GM21528 (cell line): ENCODE data around the gene LRRC74B.
"Not testable (repeated sequence)": the region's sequence is repeated elsewhere in the genome, so short reads cannot be mapped to it uniquely, and the experiment has no call there.

Source experiments
- ATAC-seq: cut with Tn5 transposase; IDR thresholded peaks from one replicate; pipeline ENCODE4 v1.9.1; 2021; ENCODE audit warnings: mild to moderate bottlenecking, moderate library complexity; ENCODE audit not compliant: unreplicated experiment, low FRiP score

The LRRC74B gene

DNA sequence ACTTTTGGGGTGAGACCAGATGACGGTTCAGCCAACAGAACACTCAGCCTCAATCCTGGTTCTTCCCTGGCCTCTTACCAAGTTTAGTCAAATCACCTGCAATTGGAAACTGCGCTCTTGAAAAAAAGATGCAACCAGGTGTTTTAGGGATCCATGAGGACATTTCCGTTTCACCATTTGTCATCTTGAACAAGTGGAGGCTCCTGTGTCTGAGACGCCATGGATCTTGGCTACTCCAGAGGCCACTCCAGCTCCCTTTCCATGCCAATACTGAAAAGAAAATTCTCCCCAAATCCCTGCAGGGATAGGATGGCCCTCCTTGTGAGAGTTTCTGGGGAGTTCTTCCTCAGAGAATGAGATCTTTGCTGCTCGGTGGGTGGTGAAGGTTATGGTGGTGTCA lies 27.7 kb downstream of the LRRC74B start:
- no peak for ATAC-seq

DNA sequence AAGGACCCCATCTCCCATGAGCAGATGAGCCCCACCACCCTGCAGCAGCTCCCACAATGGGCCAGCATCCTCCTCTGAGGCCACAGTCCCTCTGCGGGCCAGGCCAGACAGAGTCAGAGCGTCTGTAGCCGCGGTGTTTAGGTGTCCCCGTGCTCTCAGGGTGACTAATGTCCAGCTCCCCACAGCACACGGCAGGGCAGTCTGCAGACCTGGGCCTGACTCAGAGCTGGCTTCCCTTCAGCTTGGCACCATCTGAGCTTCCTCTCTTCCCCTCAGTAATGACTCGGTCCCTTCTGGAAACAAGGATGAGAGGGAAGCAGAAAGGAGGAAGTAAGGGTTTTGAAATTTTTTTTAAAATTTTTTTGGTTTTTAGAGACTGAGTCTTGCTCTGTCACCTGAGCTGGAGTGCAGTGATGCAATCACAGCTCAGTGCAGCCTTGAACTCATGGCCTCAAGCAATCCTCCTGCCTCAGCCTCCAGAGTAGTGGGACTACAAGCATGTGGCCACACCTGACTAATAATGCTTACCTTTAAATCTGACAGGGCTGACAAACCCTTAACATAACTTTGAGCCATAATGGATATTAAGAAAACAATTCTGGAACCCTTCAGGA lies 28.5 kb downstream of the LRRC74B start:
- ATAC-seq, result no peak

DNA sequence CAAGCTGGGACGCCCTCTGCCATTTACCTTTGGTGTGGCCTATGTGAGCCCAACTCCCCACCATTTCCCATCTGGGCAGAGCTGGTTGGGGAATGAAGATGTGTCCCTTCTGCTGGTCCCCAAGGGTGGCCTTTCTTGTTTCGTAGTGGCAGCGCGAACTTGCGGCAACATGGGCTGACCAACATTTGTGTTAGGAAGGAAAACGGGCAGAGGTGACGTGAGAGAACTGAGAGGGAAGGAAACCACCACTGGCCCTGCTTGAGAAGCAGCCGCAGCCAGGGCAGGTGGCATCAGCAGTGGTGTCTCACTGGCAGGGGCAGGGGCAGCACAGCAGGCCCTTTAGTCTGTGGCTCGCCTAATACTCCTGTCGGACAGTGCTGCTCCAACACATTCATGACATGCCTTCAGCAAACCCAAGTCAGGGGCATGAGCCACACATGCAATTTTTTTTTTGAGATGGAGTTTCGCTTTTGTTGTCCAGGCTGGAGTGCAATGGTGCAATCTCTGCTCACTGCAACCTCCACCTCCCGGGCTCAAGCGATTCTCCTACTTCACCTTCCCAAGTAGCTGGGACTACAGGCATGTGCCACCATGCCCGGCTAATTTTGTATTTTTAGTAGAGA lies 29.9 kb downstream of the LRRC74B start:
- ATAC-seq, result no peak

DNA sequence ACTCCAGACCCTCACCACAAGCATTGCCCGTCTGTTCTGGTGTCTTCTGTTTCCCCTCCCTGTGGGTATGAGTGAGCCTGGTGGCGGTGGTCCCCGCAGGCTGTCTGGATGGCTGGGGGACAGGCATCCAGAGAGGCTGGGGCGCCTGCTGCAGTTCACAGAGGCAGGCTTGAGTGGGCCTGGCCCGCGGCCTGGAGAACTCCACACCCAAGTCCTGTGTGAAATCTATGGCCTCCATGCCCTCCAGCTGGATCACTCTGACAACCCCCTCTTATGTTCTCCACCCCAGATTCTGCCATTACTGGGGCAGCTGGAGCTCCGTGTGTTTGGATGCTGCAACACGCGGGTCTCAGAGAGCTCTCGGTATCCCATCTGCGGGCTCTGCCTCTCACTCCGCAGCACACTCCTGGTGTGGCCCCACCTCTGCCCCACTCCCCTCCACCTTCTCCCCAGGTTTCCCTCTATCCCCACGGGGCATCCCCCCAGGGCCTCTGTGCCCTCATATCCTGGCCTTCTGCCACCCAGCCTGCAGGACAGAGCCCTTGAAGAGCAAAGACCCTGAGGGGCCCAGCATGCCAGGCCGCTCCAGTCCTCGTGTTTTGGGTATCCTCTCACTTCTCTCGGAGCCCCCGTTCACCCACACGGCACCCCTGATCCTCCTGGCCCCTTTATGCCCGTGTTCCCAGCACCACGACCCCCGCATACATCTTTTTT lies 31.3 kb downstream of the LRRC74B start:
- ATAC-seq, result no peak

DNA sequence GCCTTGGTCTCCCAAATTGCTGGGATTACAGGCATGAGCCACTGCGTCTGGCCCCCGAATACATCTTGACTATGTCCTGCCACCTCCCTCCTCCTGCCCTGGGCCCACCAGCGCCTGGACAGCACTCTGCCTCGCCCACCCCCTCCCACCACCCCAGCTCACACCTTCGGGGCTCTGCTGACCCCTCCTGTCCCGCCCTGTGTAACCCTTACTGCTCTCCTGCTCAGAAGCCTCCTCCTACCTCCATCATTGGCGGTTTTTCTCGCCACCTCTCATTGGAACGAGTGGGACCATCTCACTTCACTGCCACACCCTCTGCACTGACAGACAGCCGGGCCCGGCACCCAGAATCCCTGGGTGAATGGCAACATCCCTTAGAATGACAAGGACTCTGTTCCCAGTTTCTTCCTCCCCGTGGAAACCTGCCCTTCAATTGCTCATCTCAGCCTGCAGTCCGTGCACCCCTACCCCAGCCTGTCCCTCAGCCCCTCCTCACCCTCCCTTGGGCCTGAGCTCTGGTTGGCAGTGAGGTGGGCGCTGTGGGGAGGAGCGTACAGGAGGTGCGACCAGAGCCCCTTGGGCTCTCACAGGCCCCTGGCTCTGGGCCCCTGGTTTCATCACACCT lies 32.2 kb downstream of the LRRC74B start:
- ATAC-seq, result no peak

DNA sequence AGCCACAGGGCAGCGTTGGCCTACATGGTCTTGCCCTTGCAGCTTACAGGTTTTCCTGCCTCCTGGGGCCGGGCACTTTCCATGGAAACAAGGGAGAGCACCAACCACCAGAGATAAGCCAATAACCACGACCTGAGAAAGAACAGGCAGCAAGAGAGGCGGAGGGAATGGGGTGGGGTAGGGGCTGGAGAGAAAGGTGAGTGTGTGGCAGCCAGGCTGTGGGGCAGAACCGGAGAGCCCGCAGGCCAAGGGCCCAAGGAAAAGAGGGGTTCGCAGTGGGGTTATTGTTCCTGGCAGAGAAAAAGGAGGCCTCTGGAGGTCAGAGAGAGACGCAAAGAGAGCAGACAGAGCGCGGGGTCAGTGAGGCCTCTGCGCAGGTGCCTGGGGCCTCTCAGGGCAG lies 33.2 kb downstream of the LRRC74B start:
- ATAC-seq, result no peak

DNA sequence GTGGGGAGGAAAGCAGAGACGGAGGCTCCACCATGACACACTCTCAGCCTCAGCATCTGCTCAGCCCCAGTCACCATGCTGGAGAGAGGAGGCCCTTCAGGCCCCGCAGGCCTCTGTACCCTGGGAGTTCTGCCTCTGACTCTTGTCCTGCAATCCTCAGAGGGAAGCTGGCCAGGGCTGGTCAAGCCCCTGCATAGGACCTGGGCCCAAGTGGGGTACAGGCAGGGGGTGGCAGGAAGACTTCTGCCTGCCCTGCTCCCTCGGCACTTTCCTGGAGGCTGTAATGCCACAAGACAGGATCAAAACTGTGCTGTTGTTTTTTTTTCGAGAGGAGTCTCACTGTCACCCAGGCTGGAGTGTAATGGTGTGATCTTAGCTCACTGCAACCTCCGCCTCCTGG lies 33.7 kb downstream of the LRRC74B start:
- ATAC-seq, result no peak

DNA sequence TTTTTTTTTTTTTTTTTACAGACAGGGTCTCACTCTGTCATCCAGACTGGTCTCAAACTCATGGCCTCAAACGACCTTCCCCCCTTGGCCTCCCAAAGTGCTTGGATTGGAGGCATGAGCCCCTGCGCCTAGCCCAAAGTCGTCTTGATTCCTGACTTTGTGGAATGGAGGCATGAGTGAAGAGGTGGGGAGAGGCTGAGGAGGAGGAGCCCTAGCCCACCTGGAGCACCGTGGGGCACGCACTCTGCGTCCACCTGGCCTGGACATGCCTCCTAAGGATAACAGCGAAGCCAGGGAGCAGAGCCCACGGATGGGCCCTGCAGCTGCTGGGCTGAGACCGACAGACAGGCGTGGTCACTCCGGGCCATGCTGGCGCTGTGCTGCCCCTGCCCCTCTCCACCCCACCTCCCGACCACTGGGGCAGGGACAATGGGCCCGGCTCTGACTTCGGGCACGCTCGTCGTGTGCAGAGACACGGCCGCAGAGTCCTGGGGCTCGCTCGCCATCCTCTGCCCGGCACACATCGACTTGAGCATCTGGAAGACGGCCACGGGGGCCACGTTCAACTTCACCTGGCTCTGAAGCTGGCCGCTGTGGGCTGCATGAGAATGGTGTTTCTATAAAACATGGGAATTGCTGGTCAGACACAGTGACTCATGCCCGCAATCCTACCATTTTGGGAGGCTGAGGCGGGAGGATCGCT lies 34.8 kb downstream of the LRRC74B start:
- no peak for ATAC-seq

DNA sequence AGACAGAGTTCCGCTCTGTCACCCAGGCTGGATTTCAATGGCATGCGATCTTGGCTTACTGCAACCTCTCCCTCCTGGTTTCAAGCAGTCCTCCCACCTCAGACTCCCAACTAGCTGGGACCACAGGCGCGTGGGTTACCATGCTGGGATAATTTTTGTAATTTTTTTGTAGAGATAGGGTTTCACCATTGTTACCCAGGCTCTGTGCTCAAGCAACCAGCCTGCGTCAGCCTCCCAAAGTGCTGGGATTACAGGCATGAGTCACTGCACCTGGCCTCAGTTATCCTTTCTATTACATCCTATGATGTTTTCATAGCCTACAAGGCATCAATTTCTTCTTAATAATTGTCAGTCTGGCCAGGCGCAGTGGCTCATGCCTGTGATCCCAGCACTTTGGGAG lies 36.5 kb downstream of the LRRC74B start:
- no peak for ATAC-seq

DNA sequence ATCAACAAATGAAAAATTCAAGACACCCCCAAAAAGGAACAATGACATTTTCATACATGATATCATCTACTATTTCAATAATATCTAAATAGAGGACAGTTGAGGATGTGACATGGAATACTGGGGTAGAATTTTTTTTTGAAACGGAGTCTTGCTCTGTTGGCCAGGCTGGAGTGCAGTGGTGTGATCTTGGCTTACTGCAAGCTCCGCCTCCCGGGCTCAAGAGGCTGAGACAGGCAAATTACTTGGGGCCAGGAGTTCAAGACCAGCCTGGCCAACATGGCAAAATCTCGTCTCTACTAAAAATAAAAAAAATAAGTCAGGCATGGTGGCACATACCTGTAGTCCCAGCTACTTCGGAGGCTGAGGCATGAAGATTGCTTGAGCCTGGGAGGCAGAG lies 41.4 kb downstream of the LRRC74B start:
- ATAC-seq, result no peak

DNA sequence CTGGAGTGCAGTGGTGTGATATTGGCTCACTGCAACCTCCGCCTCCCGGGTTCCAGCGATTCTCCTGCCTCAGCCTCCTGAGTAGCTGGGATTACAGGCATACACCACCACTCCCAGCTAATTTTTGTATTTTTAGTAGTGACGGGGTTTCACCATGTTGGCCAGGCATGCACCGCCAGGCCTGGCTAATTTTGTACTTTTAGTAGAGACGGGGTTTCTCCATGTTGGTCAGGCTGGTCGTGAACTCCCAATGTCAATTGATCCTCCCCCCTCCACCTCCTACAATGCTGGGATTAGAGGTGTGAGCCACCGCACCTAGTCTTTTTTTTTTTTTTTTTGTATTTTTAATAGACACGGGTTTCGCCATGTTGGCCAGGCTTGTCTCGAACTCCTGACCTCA lies 42.2 kb downstream of the LRRC74B start:
- not testable (repeated sequence) for ATAC-seq

DNA sequence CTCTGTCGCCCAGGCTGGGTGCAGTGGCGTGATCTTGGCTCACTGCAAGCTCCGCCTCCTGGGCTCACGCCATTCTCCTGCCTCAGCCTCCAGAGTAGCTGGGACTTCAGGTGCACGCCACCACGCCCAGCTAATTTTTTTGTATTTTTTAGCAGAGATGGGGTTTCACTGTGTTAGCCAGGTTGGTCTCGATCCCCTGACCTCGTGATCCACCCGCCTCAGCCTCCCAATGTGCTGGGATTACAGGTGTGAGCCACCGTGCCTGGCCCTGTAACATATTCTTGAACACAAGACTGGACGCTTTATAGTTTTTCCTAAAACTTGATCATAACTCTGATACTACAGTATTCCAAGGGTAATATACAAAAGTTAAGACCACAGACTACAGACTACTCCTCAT lies 45.5 kb downstream of the LRRC74B start:
- not testable (repeated sequence) for ATAC-seq

DNA sequence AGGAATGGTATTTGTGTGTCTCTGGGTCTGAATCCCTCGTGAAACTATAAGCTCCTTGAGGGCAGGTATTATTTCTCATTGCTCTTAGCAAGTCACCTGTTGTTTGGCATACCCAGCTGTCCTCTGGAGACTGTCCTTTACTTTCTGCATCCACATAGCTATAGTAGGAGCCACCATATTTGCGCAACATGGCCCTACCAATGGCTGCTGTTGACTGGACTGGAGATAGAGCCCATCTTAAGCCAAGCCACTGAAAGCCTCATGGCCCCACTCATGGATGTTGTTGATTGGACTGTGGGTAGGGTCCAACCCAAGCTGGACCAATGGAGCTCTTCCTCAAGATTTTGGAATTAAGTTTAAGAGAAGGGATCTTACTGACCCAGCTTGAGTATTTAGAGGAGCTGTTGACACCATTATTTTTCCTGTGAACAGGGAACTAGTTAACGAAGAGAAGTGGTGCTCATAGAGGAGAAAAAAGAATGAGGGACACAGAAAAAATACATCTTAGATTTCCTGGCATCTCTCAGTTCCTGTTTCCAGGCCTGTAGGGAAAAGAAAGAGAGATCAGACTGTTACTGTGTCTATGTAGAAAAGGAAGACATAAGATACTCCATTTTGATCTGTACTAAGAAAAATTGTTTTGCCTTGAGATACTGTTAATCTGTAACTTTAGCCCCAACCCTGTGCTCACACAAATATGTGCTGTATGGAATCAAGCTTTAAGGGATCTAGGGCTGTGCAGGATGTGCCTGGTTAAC lies 47.2 kb downstream of the LRRC74B start:
- ATAC-seq, result no peak

DNA sequence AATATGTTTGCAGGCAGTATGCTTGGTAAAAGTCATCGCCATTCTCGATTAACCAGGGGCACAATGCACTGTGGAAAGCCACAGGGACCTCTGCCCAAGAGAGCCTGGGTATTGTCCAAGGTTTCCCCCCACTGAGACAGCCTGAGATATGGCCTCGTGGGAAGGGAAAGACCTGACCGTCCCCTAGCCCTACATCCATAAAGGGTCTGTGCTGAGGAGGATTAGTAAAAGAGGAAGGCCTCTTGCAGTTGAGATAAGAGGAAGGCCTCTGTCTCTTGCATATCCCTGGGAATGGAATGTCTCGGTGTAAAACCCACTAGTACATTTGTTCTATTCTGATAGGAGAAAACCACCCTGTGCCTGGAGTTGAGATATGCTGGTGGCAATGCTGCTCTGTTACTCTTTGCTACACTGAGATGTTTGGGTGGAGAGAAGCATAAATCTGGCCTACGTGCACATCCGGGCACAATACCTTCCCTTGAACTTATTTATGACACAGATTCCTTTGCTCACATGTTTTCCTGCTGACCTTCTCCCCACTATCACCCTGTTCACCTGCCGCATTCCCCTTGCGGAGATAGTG lies 47.9 kb downstream of the LRRC74B start:
- ATAC-seq, result not testable (repeated sequence)

DNA sequence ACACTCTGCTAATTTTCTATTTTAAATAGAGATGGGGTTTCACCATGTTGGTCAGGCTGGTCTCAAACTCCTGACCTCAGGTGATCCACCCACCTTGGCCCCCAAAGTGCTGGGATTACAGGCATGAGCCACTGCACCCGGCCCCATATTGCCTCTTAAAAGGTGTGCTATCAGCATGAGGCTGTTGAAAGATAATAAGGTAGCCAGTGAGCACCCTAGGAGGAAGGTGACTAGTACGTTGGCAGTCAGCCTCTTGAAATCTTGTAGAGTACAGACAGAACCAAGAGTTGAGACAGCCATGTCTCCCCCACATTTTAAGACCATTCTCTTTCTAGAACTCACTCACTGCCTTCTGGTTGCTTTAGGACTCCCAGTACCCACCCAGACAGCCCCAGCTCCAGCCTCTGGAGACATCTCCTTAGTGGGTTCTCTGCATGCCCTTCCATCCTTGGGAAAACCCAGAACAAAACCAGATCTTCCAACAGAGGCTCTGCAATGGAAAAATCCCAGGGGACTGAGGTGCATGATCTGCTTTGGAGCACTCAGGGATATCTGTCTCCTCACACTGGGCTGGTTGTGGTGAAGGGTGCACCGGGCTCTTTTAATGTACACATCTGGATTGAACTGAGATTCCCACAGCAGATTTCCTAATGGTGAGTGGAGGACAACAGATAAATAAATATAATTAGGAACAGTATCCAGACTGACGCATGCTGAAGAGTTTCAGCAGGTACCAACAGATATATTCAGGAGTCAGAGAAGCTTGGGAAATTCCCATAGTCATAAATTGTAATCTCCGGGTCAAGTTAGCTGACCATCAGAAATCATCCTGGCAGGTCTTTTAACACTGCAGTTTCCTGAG lies 49.4 kb downstream of the LRRC74B start:
- no peak for ATAC-seq

DNA sequence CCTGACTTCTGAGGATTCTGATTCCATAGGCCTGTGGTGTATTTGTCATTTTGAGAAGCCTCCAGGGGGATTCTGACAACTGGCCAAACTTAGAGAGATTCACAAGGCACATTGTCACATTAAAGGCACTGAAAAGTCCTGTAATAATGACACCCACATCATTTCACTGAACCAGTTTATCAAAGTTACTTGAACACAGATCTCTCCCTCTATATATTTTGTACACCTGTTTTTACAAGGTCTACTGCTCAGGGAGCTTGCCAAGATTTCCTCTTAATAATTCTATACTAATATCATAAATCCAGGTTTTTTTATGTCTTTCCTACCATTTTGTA lies 50.0 kb downstream of the LRRC74B start:
- ATAC-seq, result no peak

DNA sequence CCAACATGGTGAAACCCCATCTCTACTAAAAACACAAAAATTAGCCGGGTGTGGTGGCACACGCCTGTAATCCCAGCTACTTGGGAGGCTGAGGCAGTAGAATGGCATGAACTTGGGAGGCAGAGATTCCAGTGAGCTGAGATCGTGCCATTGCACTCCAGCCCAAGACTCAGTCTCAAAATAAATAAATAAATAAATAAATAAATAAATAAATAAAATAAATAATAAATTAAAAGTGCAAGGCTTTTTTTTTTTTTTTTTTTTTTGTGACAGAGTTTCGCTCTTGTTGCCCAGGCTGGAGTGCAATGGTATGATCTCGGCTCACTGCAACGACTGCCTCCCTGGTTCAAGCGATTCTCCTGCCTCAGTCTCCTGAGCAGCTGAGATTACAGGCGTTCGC lies 51.1 kb downstream of the LRRC74B start:
- ATAC-seq, result not testable (repeated sequence)

DNA sequence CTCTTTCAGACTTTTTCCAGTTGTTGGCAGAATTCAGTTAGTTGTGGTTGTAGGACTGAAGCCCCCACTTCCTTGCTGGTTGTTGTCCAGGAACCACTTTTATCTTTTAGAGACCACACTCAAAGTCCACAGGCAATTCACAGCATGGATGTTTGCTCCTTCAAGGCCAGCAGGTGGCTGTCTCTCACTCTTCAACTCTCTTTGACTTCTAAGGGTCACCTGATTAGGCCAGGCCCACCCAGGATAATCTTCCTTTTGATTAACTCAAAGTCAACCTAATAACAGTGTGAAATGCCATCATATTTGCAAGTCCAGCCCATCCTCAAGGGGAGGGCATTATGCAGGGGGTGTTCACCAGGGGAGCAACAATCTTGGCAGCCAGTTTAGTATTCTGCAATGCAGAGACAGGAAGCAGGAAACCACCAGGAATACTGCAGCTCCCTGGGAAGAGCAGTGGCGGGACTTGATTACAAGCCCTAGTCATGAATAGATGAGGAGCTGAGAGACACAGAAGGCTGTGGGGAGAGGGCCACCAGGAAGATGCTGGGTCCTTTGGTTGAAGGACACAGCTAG lies 52.4 kb downstream of the LRRC74B start:
- no peak for ATAC-seq

DNA sequence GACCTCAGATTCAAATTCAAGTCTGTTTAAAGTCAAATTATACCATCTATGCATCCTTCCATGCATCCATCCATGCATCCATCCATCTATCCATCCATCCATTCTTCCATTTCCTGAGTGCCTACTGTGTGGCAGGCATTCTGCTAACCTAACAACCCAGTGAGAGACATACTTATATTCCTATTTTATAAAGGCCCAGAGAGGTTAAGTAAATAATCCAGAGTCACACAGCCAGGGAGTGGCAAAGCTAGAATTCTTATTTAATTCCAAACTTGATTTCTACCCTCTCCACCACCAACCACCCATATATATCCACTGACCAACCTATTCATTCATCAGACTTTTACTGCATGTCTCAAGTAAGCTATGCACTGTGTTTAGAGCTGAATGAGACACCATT lies 53.8 kb downstream of the LRRC74B start:
- no peak for ATAC-seq
